Activated naive CD8-positive, alpha-beta T cell treated with anti-CD3 and anti-CD28 coated beads, Interleukin-2, amount 10 ng/mL, durations not matched to agents 7 days and 5 days (primary cell): Measurements from ENCODE around the gene SLC6A9. TPM values are rescaled to one million over a fixed set of nuclear protein-coding genes. Genes with fewer than 3 reads are reported as not detected.

Source experiments
- ATAC-seq: fragments of 150-1000 bp; cut with Tn5 transposase; one replicate; pipeline ENCODE4 v1.10.0; 2021; ENCODE audit warnings: low read depth, moderate library complexity
- POLR2A ChIA-PET: fragments of 350-600 bp; sonication (Branson Sonifier 250); formaldehyde crosslinking; loops from one replicate; lab custom pipeline; 2021; ENCODE audit warnings: antibody characterized with exemption; lab: Charles Lee
- DNase-seq: peaks from one replicate; pipeline ENCODE4 v3.0.0; 2021
- H3K27ac Mint-ChIP-seq: one replicate; pipeline ENCODE4 v1.8.0; 2022; ENCODE audit warnings: mild to moderate bottlenecking, mixed read lengths
- H3K27me3 Mint-ChIP-seq: one replicate; pipeline ENCODE4 v1.8.0; 2022; ENCODE audit warnings: mild to moderate bottlenecking, moderate library complexity, mixed read lengths
- H3K36me3 Mint-ChIP-seq: one replicate; pipeline ENCODE4 v1.8.0; 2021; ENCODE audit warnings: mild to moderate bottlenecking, mixed read lengths
- H3K4me1 Mint-ChIP-seq: one replicate; pipeline ENCODE4 v1.8.0; 2021; ENCODE audit warnings: mixed read lengths
- H3K4me3 Mint-ChIP-seq: one replicate; pipeline ENCODE4 v1.8.0; 2022; ENCODE audit warnings: mild to moderate bottlenecking, moderate library complexity, mixed read lengths
- H3K9me3 Mint-ChIP-seq: one replicate; pipeline ENCODE4 v1.8.0; 2021; ENCODE audit warnings: mixed read lengths
- total RNA-seq, 2 experiments: library from RNA; stranded (reverse); gene quantifications; one replicate each; pipeline ENCODE4 v1.2.3, GENCODE V29; 2021

Gene SLC6A9
- total RNA-seq, 2 experiments from 2014 or later = 1.9 to 3.0 TPM

GRCh38 chr1:44062656-44063179 is 31.5 kb upstream of the SLC6A9 start:
- Mint-ChIP-seq H3K9me3 (no peaks in the 10 kb centered on the region), H3K4me3 (no peak overlapping the region), H3K36me3 (no peaks in the 10 kb centered on the region), H3K27ac (no peak overlapping the region), H3K27me3 (peaks cover 7% of the 10 kb centered on the region), H3K4me1 (peaks cover 2% of the 10 kb centered on the region)
- POLR2A ChIA-PET = interaction anchor here (0.5 kb wide), 1 partner anchor 16 kb away, joined by 3 read pairs; no protein-coding TSS in a partner anchor
- DNase-seq = no peak
- no peak for ATAC-seq

GRCh38 chr1:44061857-44062256 is 30.6 kb upstream of the SLC6A9 start:
- DNase-seq (no peak), ATAC-seq (no peak)
- H3K27ac Mint-ChIP-seq = no peak overlapping the region
- H3K4me1 Mint-ChIP-seq = no peaks in the 10 kb centered on the region
- POLR2A ChIA-PET = no interaction called here
- no peaks in the 10 kb centered on the region for H3K9me3 Mint-ChIP-seq
- no peaks in the 10 kb centered on the region for H3K36me3 Mint-ChIP-seq
- H3K4me3 Mint-ChIP-seq = no peak overlapping the region
- peaks cover 13% of the 10 kb centered on the region for H3K27me3 Mint-ChIP-seq

DNA sequence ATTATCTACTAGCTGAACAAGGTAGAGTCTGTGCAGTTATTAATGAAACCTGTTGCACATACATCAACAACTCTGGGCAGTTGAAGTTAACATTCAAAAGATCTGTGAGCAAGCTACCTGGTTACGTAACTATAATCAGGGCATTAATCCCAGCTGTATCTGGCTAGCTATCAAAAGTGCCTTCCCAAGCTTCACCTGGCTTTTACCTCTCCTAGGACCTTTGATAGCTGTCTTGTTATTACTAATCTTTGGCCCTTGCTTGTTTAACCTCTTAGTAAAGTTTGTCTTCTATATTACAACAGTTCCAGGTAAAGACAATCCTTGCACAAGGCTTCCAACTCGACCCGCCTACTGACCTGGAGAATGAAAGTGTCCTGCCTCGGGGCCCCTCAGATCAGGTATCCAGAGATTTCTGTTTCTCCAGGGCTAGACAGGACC is 29.6 kb upstream of the SLC6A9 start:
- H3K27me3 Mint-ChIP-seq = peaks cover 15% of the 10 kb centered on the region
- no peak for DNase-seq
- no peak overlapping the region for H3K27ac Mint-ChIP-seq
- no peak overlapping the region for H3K4me3 Mint-ChIP-seq
- POLR2A ChIA-PET = no interaction called here
- no peaks in the 10 kb centered on the region for H3K36me3 Mint-ChIP-seq
- H3K9me3 Mint-ChIP-seq = no peaks in the 10 kb centered on the region
- no peak for ATAC-seq
- no peaks in the 10 kb centered on the region for H3K4me1 Mint-ChIP-seq

- Mint-ChIP-seq H3K36me3 (no peaks in the 10 kb centered on the region), H3K27ac (no peak overlapping the region), H3K27me3 (peaks cover 15% of the 10 kb centered on the region), H3K4me1 (no peaks in the 10 kb centered on the region), H3K4me3 (no peak overlapping the region), H3K9me3 (no peaks in the 10 kb centered on the region)
- no peak for ATAC-seq
- POLR2A ChIA-PET = no interaction called here
- DNase-seq = no peak
These were observed 28.5 kb upstream of the SLC6A9 start for GRCh38 chr1:44059664-44060355.

DNA sequence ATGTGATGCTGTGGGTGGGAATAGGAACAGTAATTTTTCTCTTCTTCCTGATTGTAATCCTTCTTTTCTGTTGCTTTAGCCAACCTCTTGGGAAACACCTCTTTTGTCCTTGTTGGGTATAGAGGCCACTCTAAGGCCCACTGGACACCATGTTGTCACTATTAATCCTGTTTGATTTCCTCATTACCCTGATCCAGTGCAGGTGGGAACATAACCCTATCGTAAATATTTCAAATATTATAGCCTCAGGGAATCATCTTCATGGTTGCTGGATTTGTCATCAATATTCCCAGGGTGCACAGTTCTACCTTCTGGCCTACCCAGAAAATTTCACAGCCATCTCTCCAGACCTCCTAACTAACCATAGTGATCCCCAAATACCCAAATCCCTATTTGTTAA is 27.9 kb upstream of the SLC6A9 start:
- Mint-ChIP-seq H3K27me3 (peaks cover 15% of the 10 kb centered on the region), H3K27ac (no peak overlapping the region), H3K4me3 (no peak overlapping the region), H3K9me3 (no peaks in the 10 kb centered on the region), H3K4me1 (no peaks in the 10 kb centered on the region), H3K36me3 (no peaks in the 10 kb centered on the region)
- DNase-seq = no peak
- POLR2A ChIA-PET = no interaction called here
- no peak for ATAC-seq

DNA sequence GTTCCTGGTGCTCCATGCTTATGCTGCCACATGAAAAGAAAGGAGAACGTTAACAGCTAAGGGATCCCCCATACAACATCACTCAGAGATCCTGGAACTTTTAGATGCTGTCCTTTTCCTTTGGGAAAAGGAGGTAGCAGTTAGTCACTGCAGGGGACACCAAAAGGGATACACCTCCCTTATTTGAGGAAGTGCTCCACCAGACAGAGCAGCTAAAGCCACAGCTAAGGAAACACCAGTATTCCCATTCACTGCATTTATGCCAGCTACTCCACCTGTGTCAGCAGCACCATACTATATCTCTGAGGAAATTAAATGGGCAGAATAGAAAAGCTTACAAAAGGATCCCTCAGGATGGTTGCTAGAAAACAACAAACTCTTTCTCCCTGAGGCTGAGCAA is 26.0 kb upstream of the SLC6A9 start:
- DNase-seq (no peak), ATAC-seq (no peak)
- POLR2A ChIA-PET = no interaction called here
- Mint-ChIP-seq H3K4me1 (no peaks in the 10 kb centered on the region), H3K36me3 (no peaks in the 10 kb centered on the region), H3K9me3 (no peaks in the 10 kb centered on the region), H3K27me3 (peaks cover 11% of the 10 kb centered on the region), H3K4me3 (no peak overlapping the region), H3K27ac (no peak overlapping the region)

DNA sequence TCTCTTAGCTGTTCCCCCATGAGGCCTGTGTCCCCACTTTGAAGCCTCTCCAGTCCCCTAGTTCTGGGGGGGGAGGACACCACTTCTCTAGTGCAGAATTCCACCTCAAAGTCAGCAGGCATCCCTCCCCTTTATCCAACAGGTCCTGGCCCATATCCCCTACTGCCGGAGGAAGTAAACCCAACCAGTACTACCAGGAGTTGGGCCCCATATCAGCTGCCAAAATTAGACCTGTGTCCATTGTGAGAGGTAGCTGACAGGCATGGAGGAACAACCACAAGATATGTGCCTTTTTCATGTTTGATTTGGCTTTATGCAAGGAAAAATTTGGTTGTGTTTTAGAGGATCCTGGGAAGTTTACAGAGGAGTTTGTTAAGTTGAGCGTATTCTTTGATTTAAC is 22.1 kb upstream of the SLC6A9 start:
- Mint-ChIP-seq H3K4me1 (no peaks in the 10 kb centered on the region), H3K36me3 (no peaks in the 10 kb centered on the region), H3K27ac (no peak overlapping the region), H3K9me3 (no peaks in the 10 kb centered on the region), H3K27me3 (peaks cover 16% of the 10 kb centered on the region), H3K4me3 (no peak overlapping the region)
- POLR2A ChIA-PET = no interaction called here
- ATAC-seq = no peak
- DNase-seq = no peak

- no peaks in the 10 kb centered on the region for H3K9me3 Mint-ChIP-seq
- no peaks in the 10 kb centered on the region for H3K36me3 Mint-ChIP-seq
- no peak for ATAC-seq
These were observed 19.0 kb upstream of the SLC6A9 start for GRCh38 chr1:44050261-44050660.

GRCh38 chr1:44049839-44050238 is 18.6 kb upstream of the SLC6A9 start:
- Mint-ChIP-seq H3K9me3 (no peaks in the 10 kb centered on the region), H3K4me1 (peaks cover 11% of the 10 kb centered on the region), H3K36me3 (no peaks in the 10 kb centered on the region), H3K27ac (no peak overlapping the region), H3K27me3 (peaks cover 14% of the 10 kb centered on the region), H3K4me3 (no peak overlapping the region)
- POLR2A ChIA-PET = no interaction called here
- DNase-seq = no peak
- no peak for ATAC-seq

More at GRCh38 chr1:44050261-44050660, 19.0 kb upstream of the SLC6A9 start:
- POLR2A ChIA-PET = no interaction called here
- DNase-seq = no peak
- peaks cover 11% of the 10 kb centered on the region for H3K4me1 Mint-ChIP-seq
- H3K27me3 Mint-ChIP-seq = peaks cover 12% of the 10 kb centered on the region
- no peak overlapping the region for H3K4me3 Mint-ChIP-seq
- H3K27ac Mint-ChIP-seq = no peak overlapping the region

- H3K27me3 Mint-ChIP-seq = peaks cover 14% of the 10 kb centered on the region
- H3K4me1 Mint-ChIP-seq = peaks cover 11% of the 10 kb centered on the region
- DNase-seq (no peak), ATAC-seq (no peak)
- POLR2A ChIA-PET = interaction anchor here (0.8 kb wide), 1 partner anchor 399 kb away, joined by 4 read pairs; the partner anchor contains the start of gene KDM4A
- no peak overlapping the region for H3K4me3 Mint-ChIP-seq
- H3K9me3 Mint-ChIP-seq = no peaks in the 10 kb centered on the region
- H3K27ac Mint-ChIP-seq = no peak overlapping the region
- no peaks in the 10 kb centered on the region for H3K36me3 Mint-ChIP-seq
These were observed 17.4 kb upstream of the SLC6A9 start for GRCh38 chr1:44048532-44049215.

- Mint-ChIP-seq H3K27me3 (peaks cover 18% of the 10 kb centered on the region), H3K9me3 (no peaks in the 10 kb centered on the region), H3K4me3 (no peak overlapping the region), H3K27ac (no peak overlapping the region), H3K4me1 (peaks cover 11% of the 10 kb centered on the region), H3K36me3 (no peaks in the 10 kb centered on the region)
- POLR2A ChIA-PET = no interaction called here
- ATAC-seq (no peak), DNase-seq (no peak)
These were observed 15.9 kb upstream of the SLC6A9 start for GRCh38 chr1:44047131-44047530.

DNA sequence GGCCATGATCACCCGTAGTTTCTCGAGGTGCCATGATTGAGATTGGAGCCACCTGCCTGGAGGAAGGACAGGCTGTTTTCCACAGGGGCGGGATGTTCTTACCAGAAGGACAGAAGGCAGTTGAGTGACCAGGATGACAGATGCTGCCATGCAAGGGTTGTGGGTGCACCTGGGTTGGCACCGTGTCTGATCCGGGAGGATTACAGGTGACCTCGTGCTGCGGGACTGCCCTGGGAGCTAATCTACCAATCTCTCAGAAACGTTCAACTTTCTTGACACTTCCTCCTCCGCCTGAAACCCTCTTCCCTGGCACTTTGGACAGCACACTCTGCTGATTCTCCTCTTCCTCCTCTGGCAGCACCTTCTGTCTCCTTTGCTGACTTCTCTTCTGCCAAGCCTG is 13.8 kb upstream of the SLC6A9 start:
- Mint-ChIP-seq H3K4me1 (peaks cover 11% of the 10 kb centered on the region), H3K27ac (no peak overlapping the region), H3K4me3 (no peak overlapping the region), H3K36me3 (no peaks in the 10 kb centered on the region), H3K9me3 (no peaks in the 10 kb centered on the region), H3K27me3 (peaks cover 22% of the 10 kb centered on the region)
- DNase-seq (no peak), ATAC-seq (no peak)
- POLR2A ChIA-PET = interaction anchor here (0.6 kb wide), 1 partner anchor 1113 kb away, joined by 3 read pairs; no protein-coding TSS in a partner anchor

DNA sequence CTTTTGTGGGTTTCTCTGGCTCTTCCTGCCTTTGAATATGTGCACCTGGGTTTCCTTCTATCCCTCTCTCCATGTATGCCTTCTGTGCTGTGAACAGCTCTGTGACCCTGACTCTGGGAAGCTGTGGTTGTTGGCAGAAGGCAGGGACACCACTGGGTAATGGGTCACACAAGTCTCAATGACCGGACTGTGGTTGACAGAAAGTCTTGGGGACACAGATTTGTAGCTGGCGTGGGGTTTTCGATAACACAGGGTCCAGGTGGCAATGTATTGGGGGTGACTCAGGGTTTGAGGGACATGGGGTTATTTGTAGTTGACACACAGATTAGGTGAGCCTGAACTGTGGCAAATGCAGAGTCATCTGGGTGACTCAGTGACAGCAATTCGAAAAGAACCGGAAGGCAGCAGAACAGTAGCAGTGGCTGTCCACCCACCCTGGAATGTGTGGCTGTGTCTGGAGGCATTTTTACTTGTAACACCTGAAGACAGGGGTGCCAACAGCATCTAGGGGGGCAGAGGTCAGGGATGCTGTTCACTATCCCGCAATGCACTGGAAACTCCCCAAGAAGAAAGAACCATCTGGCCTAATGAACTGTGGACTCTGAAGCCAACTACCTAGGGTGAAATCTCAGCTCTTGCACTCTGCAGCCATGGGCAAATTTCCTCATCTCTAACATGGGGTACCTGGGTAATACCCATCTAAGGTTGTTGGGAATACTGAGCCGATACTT is 13.0 kb upstream of the SLC6A9 start:
- Mint-ChIP-seq H3K27me3 (peaks cover 23% of the 10 kb centered on the region), H3K9me3 (no peaks in the 10 kb centered on the region), H3K36me3 (no peaks in the 10 kb centered on the region), H3K27ac (no peak overlapping the region), H3K4me3 (no peak overlapping the region), H3K4me1 (peaks cover 11% of the 10 kb centered on the region)
- DNase-seq (no peak), ATAC-seq (no peak)
- POLR2A ChIA-PET = no interaction called here
